Endothelial cell (in vitro differentiated cells): ENCODE measurements around the gene NDST3. TPM values are rescaled to one million over a fixed set of nuclear protein-coding genes. Genes with fewer than 3 reads are reported as not detected.

Experiments used
- DNase-seq: peaks from one replicate; pipeline ENCODE4 v3.0.0; 2021; ENCODE audit warnings: low spot score
- H3K27ac Mint-ChIP-seq: one replicate; pipeline ENCODE4 v1.8.0; 2021; ENCODE audit warnings: mixed read lengths, inconsistent platforms; ENCODE audit not compliant: unreplicated experiment
- H3K27me3 Mint-ChIP-seq: one replicate; pipeline ENCODE4 v1.8.0; 2021; ENCODE audit warnings: mild to moderate bottlenecking, moderate library complexity, mixed read lengths, inconsistent platforms; ENCODE audit not compliant: unreplicated experiment
- H3K36me3 Mint-ChIP-seq: one replicate; pipeline ENCODE4 v1.8.0; 2021; ENCODE audit warnings: mild to moderate bottlenecking, low read depth, mixed read lengths, inconsistent platforms; ENCODE audit not compliant: unreplicated experiment
- H3K4me1 Mint-ChIP-seq: one replicate; pipeline ENCODE4 v1.8.0; 2021; ENCODE audit warnings: mild to moderate bottlenecking, mixed read lengths, inconsistent platforms; ENCODE audit not compliant: unreplicated experiment
- H3K4me3 Mint-ChIP-seq: one replicate; pipeline ENCODE4 v1.8.0; 2021; ENCODE audit warnings: mild to moderate bottlenecking, mixed read lengths, inconsistent platforms; ENCODE audit not compliant: unreplicated experiment
- H3K9me3 Mint-ChIP-seq: one replicate; pipeline ENCODE4 v1.8.0; 2021; ENCODE audit warnings: mixed read lengths, inconsistent platforms; ENCODE audit not compliant: unreplicated experiment
- CTCF ChIP-seq: fragments of 200-600 bp; sonication (generic); IDR thresholded peaks from one replicate; pipeline ENCODE4 v1.5.0; 2021; ENCODE audit warnings: antibody characterized with exemption; ENCODE audit not compliant: unreplicated experiment
- total RNA-seq: library from RNA; stranded (reverse); fragmentation: NEBNext Ultra II Directional; extraction: Animal tissue kit (Norgen Biotek cat#: 25700); gene quantifications from one replicate; pipeline ENCODE4 v1.2.1, GENCODE V29; 2021; ENCODE audit not compliant: unreplicated experiment

The NDST3 gene
- total RNA-seq, 1 donor from 2014 or later, result 11.9 TPM

- H3K9me3 Mint-ChIP-seq, result no peaks in the 10 kb centered on the region
- H3K36me3 Mint-ChIP-seq, result no peaks in the 10 kb centered on the region
- TF ChIP-seq CTCF, result peak; percentile 32
- no peak for DNase-seq
- H3K4me3 Mint-ChIP-seq, result no peak overlapping the region
- no peak overlapping the region for H3K27ac Mint-ChIP-seq
- H3K4me1 Mint-ChIP-seq, result no peaks in the 10 kb centered on the region
- H3K27me3 Mint-ChIP-seq, result no peaks in the 10 kb centered on the region
Measured at GRCh38 chr4:118005883-118006282, 28.4 kb upstream of the NDST3 start.

- Mint-ChIP-seq H3K4me3 (no peak overlapping the region), H3K27ac (no peak overlapping the region), H3K36me3 (no peaks in the 10 kb centered on the region), H3K9me3 (no peaks in the 10 kb centered on the region), H3K4me1 (no peaks in the 10 kb centered on the region), H3K27me3 (no peaks in the 10 kb centered on the region)
- no peak for DNase-seq
- TF ChIP-seq CTCF, result peak; percentile 42
Measured at GRCh38 chr4:118012142-118012541, 22.1 kb upstream of the NDST3 start.

- no peak overlapping the region for H3K27ac Mint-ChIP-seq
- H3K36me3 Mint-ChIP-seq, result no peaks in the 10 kb centered on the region
- H3K9me3 Mint-ChIP-seq, result no peaks in the 10 kb centered on the region
- no peak for TF ChIP-seq CTCF
- peaks cover 7% of the 10 kb centered on the region for H3K4me1 Mint-ChIP-seq
- no peaks in the 10 kb centered on the region for H3K27me3 Mint-ChIP-seq
- no peak overlapping the region for H3K4me3 Mint-ChIP-seq
- no peak for DNase-seq
Measured at GRCh38 chr4:118014831-118015230, 19.5 kb upstream of the NDST3 start.

- Mint-ChIP-seq H3K9me3 (no peaks in the 10 kb centered on the region), H3K36me3 (no peaks in the 10 kb centered on the region), H3K4me1 (peaks cover 7% of the 10 kb centered on the region), H3K27ac (no peak overlapping the region), H3K4me3 (no peak overlapping the region), H3K27me3 (no peaks in the 10 kb centered on the region)
- TF ChIP-seq CTCF, result no peak
- no peak for DNase-seq
Measured at GRCh38 chr4:118018381-118019145, 15.7 kb upstream of the NDST3 start.

- Mint-ChIP-seq H3K27me3 (no peaks in the 10 kb centered on the region), H3K36me3 (no peaks in the 10 kb centered on the region), H3K9me3 (no peaks in the 10 kb centered on the region), H3K4me3 (no peak overlapping the region), H3K27ac (no peak overlapping the region), H3K4me1 (no peaks in the 10 kb centered on the region)
- DNase-seq, result no peak
- no peak for TF ChIP-seq CTCF
Measured at GRCh38 chr4:118026806-118027205, 7.5 kb upstream of the NDST3 start.
